Activated CD8-positive, alpha-beta T cell treated with anti-CD3 and anti-CD28 coated beads for 36 hours (primary cell): ENCODE results near the gene VPS13D. TPM values are rescaled to one million over a fixed set of nuclear protein-coding genes. Genes with fewer than 3 reads are reported as not detected.

Experiments
- ATAC-seq: fragments of 200-7000 bp; cut with Tn5 transposase; one replicate; pipeline ENCODE4 v1.10.0; 2021; ENCODE audit warnings: mild to moderate bottlenecking, moderate library complexity
- CTCF ChIA-PET: fragments of 350-600 bp; sonication (Branson Sonifier 250); formaldehyde crosslinking; loops from one replicate; lab custom pipeline; 2021; ENCODE audit warnings: antibody characterized with exemption; lab: Charles Lee
- POLR2A ChIA-PET: fragments of 350-600 bp; sonication (Branson Sonifier 250); formaldehyde crosslinking; loops from one replicate; lab custom pipeline; 2021; ENCODE audit warnings: antibody characterized with exemption; lab: Charles Lee
- DNase-seq: peaks from one replicate; pipeline ENCODE4 v3.0.0-alpha.2; 2020
- H3K27ac Mint-ChIP-seq: one replicate; pipeline ENCODE4 v1.8.0; 2021; ENCODE audit warnings: mild to moderate bottlenecking, mixed read lengths
- H3K27me3 Mint-ChIP-seq: one replicate; pipeline ENCODE4 v1.8.0; 2021; ENCODE audit warnings: mixed read lengths
- H3K36me3 Mint-ChIP-seq: one replicate; pipeline ENCODE4 v1.8.0; 2021; ENCODE audit warnings: low read depth, mixed read lengths
- H3K4me1 Mint-ChIP-seq: one replicate; pipeline ENCODE4 v1.8.0; 2021; ENCODE audit warnings: low read depth, mixed read lengths
- H3K4me3 Mint-ChIP-seq: one replicate; pipeline ENCODE4 v1.8.0; 2021; ENCODE audit warnings: mild to moderate bottlenecking, moderate library complexity, mixed read lengths
- H3K9me3 Mint-ChIP-seq: one replicate; pipeline ENCODE4 v1.8.0; 2021; ENCODE audit warnings: mixed read lengths
- intact Hi-C: fragments of 100-400 bp; cut with micrococcal nuclease; formaldehyde crosslinking; loops from one replicate; pipeline ENCODE4 v1.10.0; 2022
- total RNA-seq, 2 experiments: library from RNA; stranded (reverse); gene quantifications; one replicate each; pipeline ENCODE4 v1.2.3, GENCODE V29; 2021
- TF ChIP-seq, protein P1 (sequence below): fragments of 200-600 bp; IDR thresholded peaks from one replicate; pipeline ENCODE4 v1.8.0; 2022; ENCODE audit warnings: antibody characterized with exemption, mild to moderate bottlenecking

VPS13D gene
- total RNA-seq, 2 experiments from 2014 or later: 28.1 to 30.7 TPM

DNA sequence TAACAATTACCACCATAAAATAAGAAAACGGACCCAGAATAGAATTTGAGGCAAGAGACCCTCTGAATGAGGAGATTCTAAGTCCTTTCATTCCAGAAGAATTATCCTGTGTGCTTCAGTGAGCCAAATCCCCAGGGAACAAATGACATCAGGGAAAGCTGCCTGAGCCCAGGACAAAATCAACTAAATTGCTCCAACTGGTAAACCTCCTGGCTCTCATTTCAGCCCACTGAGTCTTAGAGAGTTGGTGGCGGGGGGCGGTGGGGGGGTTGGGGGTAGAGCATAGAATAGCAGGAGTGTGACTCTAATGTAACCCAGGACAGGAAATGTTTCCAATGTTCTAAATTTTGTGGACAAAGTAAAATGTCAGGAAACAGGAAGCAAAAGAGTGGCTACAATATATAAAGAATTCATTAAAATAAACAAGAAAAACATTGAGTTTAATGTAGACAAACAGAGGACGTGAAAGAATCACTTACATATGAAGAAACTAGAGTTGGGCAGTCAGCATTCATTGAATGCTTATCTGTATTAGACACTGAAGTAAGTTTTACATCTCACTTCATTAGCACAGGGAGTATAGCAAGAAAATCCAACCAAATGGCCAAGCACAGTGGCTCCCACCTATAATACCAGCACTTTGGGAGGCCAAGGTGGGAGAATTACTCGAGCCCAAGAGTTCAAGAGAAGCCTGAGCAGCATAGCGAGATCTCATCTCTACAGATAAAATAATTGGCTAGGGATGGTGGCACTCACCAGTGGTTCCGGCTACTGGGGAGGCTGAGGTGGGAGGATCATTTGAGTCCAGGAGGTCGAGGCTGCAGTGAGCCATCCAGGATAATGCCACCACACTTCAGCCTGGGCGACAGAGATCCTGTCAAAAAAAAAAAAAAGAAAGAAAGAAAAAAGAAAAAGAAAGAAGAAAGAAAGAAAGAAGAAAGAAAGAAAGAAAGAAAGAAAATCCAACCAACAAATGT is 313.1 kb downstream of the VPS13D start:
- Mint-ChIP-seq H3K36me3 (no peaks in the 10 kb centered on the region), H3K4me3 (no peak overlapping the region), H3K4me1 (peaks cover 8% of the 10 kb centered on the region), H3K27me3 (peaks cover 3% of the 10 kb centered on the region), H3K27ac (no peak overlapping the region), H3K9me3 (no peaks in the 10 kb centered on the region)
- no peak for ATAC-seq
- ChIA-PET POLR2A (interaction anchor here (0.9 to 1.5 kb wide), 2 partner anchors 74 to 123 kb away, joined by 3 to 5 read pairs; no protein-coding TSS in a partner anchor), CTCF (interaction anchor here (1.0 kb wide), 1 partner anchor 58 kb away, joined by 3 read pairs; no protein-coding TSS in a partner anchor)
- TF ChIP-seq, protein P1, sequence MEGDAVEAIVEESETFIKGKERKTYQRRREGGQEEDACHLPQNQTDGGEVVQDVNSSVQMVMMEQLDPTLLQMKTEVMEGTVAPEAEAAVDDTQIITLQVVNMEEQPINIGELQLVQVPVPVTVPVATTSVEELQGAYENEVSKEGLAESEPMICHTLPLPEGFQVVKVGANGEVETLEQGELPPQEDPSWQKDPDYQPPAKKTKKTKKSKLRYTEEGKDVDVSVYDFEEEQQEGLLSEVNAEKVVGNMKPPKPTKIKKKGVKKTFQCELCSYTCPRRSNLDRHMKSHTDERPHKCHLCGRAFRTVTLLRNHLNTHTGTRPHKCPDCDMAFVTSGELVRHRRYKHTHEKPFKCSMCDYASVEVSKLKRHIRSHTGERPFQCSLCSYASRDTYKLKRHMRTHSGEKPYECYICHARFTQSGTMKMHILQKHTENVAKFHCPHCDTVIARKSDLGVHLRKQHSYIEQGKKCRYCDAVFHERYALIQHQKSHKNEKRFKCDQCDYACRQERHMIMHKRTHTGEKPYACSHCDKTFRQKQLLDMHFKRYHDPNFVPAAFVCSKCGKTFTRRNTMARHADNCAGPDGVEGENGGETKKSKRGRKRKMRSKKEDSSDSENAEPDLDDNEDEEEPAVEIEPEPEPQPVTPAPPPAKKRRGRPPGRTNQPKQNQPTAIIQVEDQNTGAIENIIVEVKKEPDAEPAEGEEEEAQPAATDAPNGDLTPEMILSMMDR: no peak
- intact Hi-C loops: no loop called here
- no peak for DNase-seq

DNA sequence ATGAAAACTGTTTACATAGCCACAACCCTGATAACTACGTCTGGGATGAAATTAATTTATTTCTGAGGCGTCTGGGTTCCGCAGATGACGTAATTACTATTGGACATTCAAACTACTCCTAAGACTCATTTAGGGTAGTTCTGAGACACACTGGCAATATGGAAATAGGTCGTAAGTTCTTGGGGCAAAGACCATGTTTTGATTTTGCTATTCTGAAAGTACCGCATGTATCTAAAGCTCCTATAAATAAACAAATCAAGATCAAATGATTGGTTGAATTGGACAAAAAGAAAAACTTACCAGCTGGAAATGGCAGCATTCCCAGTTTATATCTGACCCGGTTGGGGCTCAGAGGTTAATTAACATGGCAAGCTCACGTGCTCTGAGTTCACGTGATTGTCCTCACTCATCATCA is 313.9 kb downstream of the VPS13D start:
- Mint-ChIP-seq H3K27ac (no peak overlapping the region), H3K4me1 (peaks cover 8% of the 10 kb centered on the region), H3K4me3 (no peak overlapping the region), H3K36me3 (no peaks in the 10 kb centered on the region), H3K27me3 (peaks cover 3% of the 10 kb centered on the region), H3K9me3 (no peaks in the 10 kb centered on the region)
- TF ChIP-seq, protein P1: no peak
- ChIA-PET CTCF (no interaction called here), POLR2A (no interaction called here)
- DNase-seq: no peak
- intact Hi-C loops: no loop called here
- ATAC-seq: no peak

DNA sequence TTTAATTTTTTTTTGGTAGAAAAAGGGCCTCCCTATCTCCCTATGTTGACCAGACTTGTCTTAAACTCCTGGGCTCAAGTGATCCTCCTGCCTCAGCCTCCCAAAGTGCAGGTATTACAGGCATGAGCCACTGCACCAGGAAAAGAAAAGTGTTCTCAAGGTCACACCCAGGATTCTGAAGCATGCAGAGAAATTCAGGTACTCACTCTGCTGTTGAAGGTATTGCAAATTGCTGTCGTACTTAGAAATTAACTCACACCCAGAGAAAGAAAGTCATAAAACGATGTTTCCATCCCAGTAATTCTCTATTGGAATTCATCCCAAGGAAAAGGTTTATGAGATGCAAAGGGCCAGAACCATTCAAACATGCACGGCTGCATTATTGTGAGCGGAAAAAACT is 314.5 kb downstream of the VPS13D start:
- H3K4me3 Mint-ChIP-seq: no peak overlapping the region
- H3K36me3 Mint-ChIP-seq: no peaks in the 10 kb centered on the region
- ATAC-seq: no peak
- DNase-seq: no peak
- intact Hi-C loops: no loop called here
- H3K27me3 Mint-ChIP-seq: peaks cover 3% of the 10 kb centered on the region
- H3K27ac Mint-ChIP-seq: no peak overlapping the region
- H3K9me3 Mint-ChIP-seq: no peaks in the 10 kb centered on the region
- CTCF ChIA-PET: no interaction called here
- peaks cover 8% of the 10 kb centered on the region for H3K4me1 Mint-ChIP-seq
- TF ChIP-seq, protein P1: no peak
- POLR2A ChIA-PET: no interaction called here

DNA sequence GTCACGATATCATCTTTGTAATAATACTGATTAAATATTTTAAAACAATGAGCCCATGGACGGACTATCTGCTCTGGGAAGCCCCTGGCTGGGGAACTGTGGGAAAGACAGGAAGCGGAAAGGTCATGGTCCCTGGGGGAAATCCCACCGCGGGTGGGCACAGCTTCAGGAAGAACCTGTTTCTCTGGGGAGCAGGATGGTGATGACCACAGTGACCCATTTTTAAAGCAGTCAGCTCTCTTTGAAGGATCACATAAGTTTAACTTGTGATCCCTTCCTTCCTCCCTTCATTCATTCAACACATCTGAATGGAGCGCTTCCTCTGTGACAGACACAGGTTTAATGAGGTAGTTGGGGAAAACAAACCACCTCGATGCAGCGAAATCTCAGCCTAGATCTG is 315.2 kb downstream of the VPS13D start:
- DNase-seq (no peak), ATAC-seq (peak; percentile 20)
- Mint-ChIP-seq H3K27ac (peak overlapping the region; percentile 34), H3K4me1 (peaks cover 12% of the 10 kb centered on the region), H3K27me3 (peaks cover 3% of the 10 kb centered on the region), H3K9me3 (no peaks in the 10 kb centered on the region), H3K4me3 (no peak overlapping the region), H3K36me3 (no peaks in the 10 kb centered on the region)
- ChIA-PET POLR2A (no interaction called here), CTCF (no interaction called here)
- intact Hi-C loops: no loop called here
- TF ChIP-seq, protein P1: no peak
